Body of pancreas (tissue), 4 donors: Measurements from ENCODE around the gene ASIC3.

Experiments
- CTCF ChIP-seq, 7 experiments: fragments of 450-650 bp in 4 of 7; fragments of 200-600 bp in 3 of 7; sonication (generic) in 3 of 7; IDR thresholded peaks; one replicate each; pipeline ENCODE4 v1.5.1; 2016 to 2019; ENCODE audit warnings: antibody characterized with exemption in 7 of 7
- POLR2A ChIP-seq, 3 donors: fragments of 450-650 bp; IDR thresholded peaks; one replicate each; pipeline ENCODE4 v1.6.1; 2016; ENCODE audit warnings: antibody characterized with exemption in 3 of 3, mild to moderate bottlenecking in 2 of 3

- TF ChIP-seq CTCF (IDR thresholded peaks at IDR 0.05) (no peak), POLR2A (IDR thresholded peaks at IDR 0.05) (no peak)
Measured at GRCh38 chr7:150999001-150999400, 49.3 kb upstream of the ASIC3 start.
